Measurements from ENCODE around the gene TENT4B. TPM values are rescaled to one million over a fixed set of nuclear protein-coding genes. Genes with fewer than 3 reads are reported as not detected.
"Not testable (repeated sequence)": the region's sequence is repeated elsewhere in the genome, so short reads cannot be mapped to it uniquely, and the experiment has no call there.

The TENT4B gene
- total and polyA plus RNA-seq, 2 experiments from 2014 or later = 7.7 to 14.8 TPM

DNA sequence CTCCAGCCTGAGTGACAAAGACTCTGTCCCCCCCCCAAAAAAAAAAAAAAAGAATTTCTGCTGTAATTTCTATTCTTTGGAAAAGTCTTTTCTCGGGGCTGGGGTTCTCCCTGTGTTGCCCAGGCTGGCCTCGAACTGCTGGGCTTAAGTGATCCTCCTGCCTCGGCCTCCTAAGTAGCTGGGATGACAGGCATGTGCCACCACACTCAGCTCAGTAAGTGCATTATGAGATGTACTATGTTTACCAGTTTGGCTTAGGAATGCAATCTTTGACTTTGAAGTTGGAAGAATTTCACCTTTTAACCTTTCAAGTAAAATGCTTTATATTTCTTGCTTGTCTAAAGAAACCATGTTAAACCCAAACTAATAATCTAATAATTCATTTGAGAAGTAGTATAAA lies 85.2 kb downstream of the TENT4B start:
- Histone ChIP-seq H3K4me3 (no peak overlapping the region), H3K9me3 (ENCODE audit: low read depth) (no peaks in the 10 kb centered on the region), H3K4me2 (no peak overlapping the region), H3K36me3 (replicated peaks; ENCODE audit: insufficient read depth, low read depth) (no peaks in the 10 kb centered on the region), H2AFZ (no peak overlapping the region), H3K4me1 (ENCODE audit: insufficient read depth) (no peaks in the 10 kb centered on the region), H3K79me2 (no peaks in the 10 kb centered on the region), H4K20me1 (ENCODE audit: insufficient read depth, poor library complexity, severe bottlenecking) (no peaks in the 10 kb centered on the region), H3K27me3 (no peaks in the 10 kb centered on the region), H3K27ac (no peak overlapping the region), H3K9me2 (replicated peaks; ENCODE audit: insufficient read depth) (no peaks in the 10 kb centered on the region)
- 76% methylated on average over 3 of the region's 3 CpGs for WGBS (ENCODE audit: low lambda C conversion rate, missing lambda C conversion rate)
- no peak for DNase-seq (ENCODE audit: low spot score)
- TF ChIP-seq, protein P1, sequence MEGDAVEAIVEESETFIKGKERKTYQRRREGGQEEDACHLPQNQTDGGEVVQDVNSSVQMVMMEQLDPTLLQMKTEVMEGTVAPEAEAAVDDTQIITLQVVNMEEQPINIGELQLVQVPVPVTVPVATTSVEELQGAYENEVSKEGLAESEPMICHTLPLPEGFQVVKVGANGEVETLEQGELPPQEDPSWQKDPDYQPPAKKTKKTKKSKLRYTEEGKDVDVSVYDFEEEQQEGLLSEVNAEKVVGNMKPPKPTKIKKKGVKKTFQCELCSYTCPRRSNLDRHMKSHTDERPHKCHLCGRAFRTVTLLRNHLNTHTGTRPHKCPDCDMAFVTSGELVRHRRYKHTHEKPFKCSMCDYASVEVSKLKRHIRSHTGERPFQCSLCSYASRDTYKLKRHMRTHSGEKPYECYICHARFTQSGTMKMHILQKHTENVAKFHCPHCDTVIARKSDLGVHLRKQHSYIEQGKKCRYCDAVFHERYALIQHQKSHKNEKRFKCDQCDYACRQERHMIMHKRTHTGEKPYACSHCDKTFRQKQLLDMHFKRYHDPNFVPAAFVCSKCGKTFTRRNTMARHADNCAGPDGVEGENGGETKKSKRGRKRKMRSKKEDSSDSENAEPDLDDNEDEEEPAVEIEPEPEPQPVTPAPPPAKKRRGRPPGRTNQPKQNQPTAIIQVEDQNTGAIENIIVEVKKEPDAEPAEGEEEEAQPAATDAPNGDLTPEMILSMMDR (IDR thresholded peaks at IDR 0.05; ENCODE audit: poor library complexity) = no peak
- TF ChIP-seq EZH2phosphoT487 (IDR thresholded peaks at IDR 0.05; ENCODE audit: low read depth, severe bottlenecking, unreplicated experiment) (no peak), EZH2 (IDR thresholded peaks at IDR 0.05; ENCODE audit: borderline replicate concordance) (no peak)

DNA sequence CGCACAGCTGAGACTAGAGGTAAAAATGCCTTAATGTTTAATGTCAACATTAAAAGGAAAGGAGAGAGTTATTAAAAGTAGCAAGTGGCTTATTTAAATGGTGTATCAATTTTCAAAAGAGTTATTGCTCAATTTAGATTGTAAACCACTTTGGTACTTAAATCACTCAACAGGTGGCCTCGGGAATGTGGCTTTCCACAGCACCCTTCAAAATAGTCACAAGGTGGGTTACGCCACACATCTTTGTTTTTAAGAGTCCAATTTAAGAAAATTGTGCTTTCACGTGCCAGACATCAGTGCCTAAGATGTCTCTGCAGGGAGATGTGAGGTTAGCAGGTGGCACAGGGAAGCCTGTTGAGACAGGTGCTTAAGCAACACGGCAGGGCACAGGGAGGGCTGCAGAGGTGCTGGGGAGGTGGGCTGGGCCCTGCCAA lies 85.8 kb downstream of the TENT4B start:
- Histone ChIP-seq H3K4me3 (no peak overlapping the region), H3K9me3 (ENCODE audit: low read depth) (no peaks in the 10 kb centered on the region), H3K79me2 (no peaks in the 10 kb centered on the region), H2AFZ (no peak overlapping the region), H3K4me1 (ENCODE audit: insufficient read depth) (no peaks in the 10 kb centered on the region), H3K36me3 (replicated peaks; ENCODE audit: insufficient read depth, low read depth) (no peaks in the 10 kb centered on the region), H3K27ac (no peak overlapping the region), H3K4me2 (no peak overlapping the region), H3K9me2 (replicated peaks; ENCODE audit: insufficient read depth) (no peaks in the 10 kb centered on the region), H4K20me1 (ENCODE audit: insufficient read depth, poor library complexity, severe bottlenecking) (no peaks in the 10 kb centered on the region), H3K27me3 (no peaks in the 10 kb centered on the region)
- 68% methylated on average over 5 of the region's 5 CpGs for WGBS (ENCODE audit: low lambda C conversion rate, missing lambda C conversion rate)
- DNase-seq (ENCODE audit: low spot score) = no peak
- TF ChIP-seq EZH2phosphoT487 (IDR thresholded peaks at IDR 0.05; ENCODE audit: low read depth, severe bottlenecking, unreplicated experiment) = no peak
- TF ChIP-seq EZH2 (IDR thresholded peaks at IDR 0.05; ENCODE audit: borderline replicate concordance) = no peak
- TF ChIP-seq, protein P1 (IDR thresholded peaks at IDR 0.05; ENCODE audit: poor library complexity) = no peak

DNA sequence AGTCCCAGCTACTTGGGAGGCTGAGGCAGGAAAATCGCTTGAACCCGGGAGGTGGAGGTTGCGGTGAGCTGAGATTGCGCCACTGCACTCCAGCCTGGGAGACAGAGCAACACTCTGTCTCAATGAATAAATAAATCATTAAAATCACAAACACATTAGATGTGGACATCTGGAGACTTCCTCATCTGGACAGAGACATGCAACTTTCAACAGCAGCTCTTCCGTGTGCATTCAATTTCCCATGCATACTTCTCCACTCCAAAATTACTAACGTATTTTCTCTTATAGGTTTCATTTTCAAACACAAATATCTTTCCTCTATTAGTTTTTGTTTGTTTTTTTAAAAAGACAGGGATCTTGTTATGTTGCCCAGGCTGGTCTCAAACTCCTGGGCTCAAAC lies 89.9 kb downstream of the TENT4B start:
- not testable (repeated sequence) for H3K4me1 ChIP-seq (ENCODE audit: insufficient read depth); H3K36me3 ChIP-seq (replicated peaks; ENCODE audit: insufficient read depth, low read depth); H3K4me3 ChIP-seq; H3K79me2 ChIP-seq; H3K9me2 ChIP-seq (replicated peaks; ENCODE audit: insufficient read depth); H3K27ac ChIP-seq; H4K20me1 ChIP-seq (ENCODE audit: insufficient read depth, poor library complexity, severe bottlenecking); H3K9me3 ChIP-seq (ENCODE audit: low read depth); H2AFZ ChIP-seq; H3K27me3 ChIP-seq; H3K4me2 ChIP-seq; DNase-seq (ENCODE audit: low spot score)
- 80% methylated on average over 6 of the region's 6 CpGs for WGBS (ENCODE audit: low lambda C conversion rate, missing lambda C conversion rate)

DNA sequence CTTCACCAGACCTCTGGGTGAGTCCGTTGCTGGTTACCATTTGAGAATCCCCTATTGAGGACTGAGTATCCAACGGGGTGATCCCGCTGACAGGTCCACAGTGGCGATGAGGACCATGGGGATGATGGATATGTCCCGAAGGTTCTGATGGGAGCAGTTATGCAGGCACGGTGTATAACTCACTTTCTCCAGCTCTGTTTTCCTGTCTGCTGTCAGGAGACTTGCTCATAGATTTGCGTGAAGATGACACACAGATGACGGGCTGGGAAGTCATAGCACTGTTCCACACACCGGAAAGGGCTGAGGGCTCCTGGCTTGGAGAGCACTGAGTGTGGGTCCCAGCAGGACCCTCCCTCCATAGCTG lies 91.0 kb downstream of the TENT4B start:
- Histone ChIP-seq H3K4me2 (no peak overlapping the region), H2AFZ (no peak overlapping the region)

More for the DNA sequence above, 91.0 kb downstream of the TENT4B start:
- Histone ChIP-seq H3K9me3 (ENCODE audit: low read depth) (no peaks in the 10 kb centered on the region), H3K79me2 (no peaks in the 10 kb centered on the region), H3K27me3 (no peaks in the 10 kb centered on the region), H3K4me1 (ENCODE audit: insufficient read depth) (peaks cover 8% of the 10 kb centered on the region), H3K36me3 (replicated peaks; ENCODE audit: insufficient read depth, low read depth) (no peaks in the 10 kb centered on the region), H3K27ac (no peak overlapping the region), H4K20me1 (ENCODE audit: insufficient read depth, poor library complexity, severe bottlenecking) (no peaks in the 10 kb centered on the region), H3K9me2 (replicated peaks; ENCODE audit: insufficient read depth) (no peaks in the 10 kb centered on the region), H3K4me3 (no peak overlapping the region)
- DNase-seq (ENCODE audit: low spot score) = no peak
- WGBS (ENCODE audit: low lambda C conversion rate, missing lambda C conversion rate) = 90% methylated on average over 9 of the region's 9 CpGs
- TF ChIP-seq, protein P1 (IDR thresholded peaks at IDR 0.05; ENCODE audit: poor library complexity) = no peak
- no peak for TF ChIP-seq EZH2phosphoT487 (IDR thresholded peaks at IDR 0.05; ENCODE audit: low read depth, severe bottlenecking, unreplicated experiment)
- no peak for TF ChIP-seq EZH2 (IDR thresholded peaks at IDR 0.05; ENCODE audit: borderline replicate concordance)

Measured in hepatocyte (in vitro differentiated cells).